GM12875 (cell line): ENCODE data around the gene ZCCHC7.
A peak's percentile ranks its signal among the peaks of the same experiment; 100 is the strongest.

ENCODE experiments used
- H3K4me3 ChIP-seq: one replicate; pipeline ENCODE4 v1.5.1; 2011; ENCODE audit warnings: low read depth, low read length, control low read depth
- CTCF ChIP-seq: IDR thresholded peaks from 2 replicates; pipeline ENCODE4 v1.5.1; 2011; ENCODE audit warnings: low read depth, mild to moderate bottlenecking, control low read depth, inconsistent platforms, low read length, moderate library complexity, borderline replicate concordance; ENCODE audit not compliant: insufficient read depth

Gene ZCCHC7

GRCh38 chr9:37372839-37373238 lies 252.5 kb downstream of the ZCCHC7 start:
- no peak for TF ChIP-seq CTCF
- H3K4me3 ChIP-seq = no peak overlapping the region

- H3K4me3 ChIP-seq = no peak overlapping the region
- TF ChIP-seq CTCF = no peak
Observed at GRCh38 chr9:37373621-37374020, 253.2 kb downstream of the ZCCHC7 start.

GRCh38 chr9:37374892-37375291 lies 254.5 kb downstream of the ZCCHC7 start:
- no peak overlapping the region for H3K4me3 ChIP-seq
- no peak for TF ChIP-seq CTCF

- H3K4me3 ChIP-seq = peak overlapping the region; percentile 47
- TF ChIP-seq CTCF = no peak
Observed at GRCh38 chr9:37377688-37378612, 257.6 kb downstream of the ZCCHC7 start.

GRCh38 chr9:37378613-37379004 lies 258.2 kb downstream of the ZCCHC7 start:
- no peak for TF ChIP-seq CTCF

DNA sequence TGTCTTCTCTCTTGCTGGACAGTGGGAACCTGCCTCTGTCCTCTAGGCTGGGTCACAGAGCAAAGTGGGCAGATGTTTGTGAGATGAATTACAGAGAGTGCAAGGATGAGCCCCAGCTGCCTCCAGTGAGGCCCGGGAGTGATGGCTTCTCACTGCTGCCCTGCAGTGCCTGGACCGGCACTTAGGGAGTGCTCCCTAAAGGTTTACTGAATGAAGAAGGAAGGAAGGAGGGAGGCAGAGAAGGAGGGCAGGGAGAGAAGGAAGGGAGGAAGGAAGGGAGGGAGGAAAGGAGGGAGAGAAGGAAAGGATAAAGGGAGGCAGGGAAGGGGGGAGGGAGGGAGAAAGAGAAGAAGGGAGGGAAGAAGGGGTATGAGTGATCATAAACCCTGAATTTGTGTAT lies 259.5 kb downstream of the ZCCHC7 start:
- TF ChIP-seq CTCF = no peak
- no peak overlapping the region for H3K4me3 ChIP-seq

More at GRCh38 chr9:37378613-37379004, 258.2 kb downstream of the ZCCHC7 start:
- peak overlapping the region; percentile 47 for H3K4me3 ChIP-seq

- TF ChIP-seq CTCF = no peak
- no peak overlapping the region for H3K4me3 ChIP-seq
Observed at GRCh38 chr9:37380570-37380969, 260.2 kb downstream of the ZCCHC7 start.
